GM19240 (cell line): ENCODE data around the gene NTM.
"Not testable (repeated sequence)": the region's sequence is repeated elsewhere in the genome, so short reads cannot be mapped to it uniquely, and the experiment has no call there.

Source experiments
- DNase-seq: peaks from one replicate; pipeline ENCODE4 v3.0.0; 2011; ENCODE audit warnings: low spot score; ENCODE audit not compliant: insufficient read length

Gene NTM

DNA sequence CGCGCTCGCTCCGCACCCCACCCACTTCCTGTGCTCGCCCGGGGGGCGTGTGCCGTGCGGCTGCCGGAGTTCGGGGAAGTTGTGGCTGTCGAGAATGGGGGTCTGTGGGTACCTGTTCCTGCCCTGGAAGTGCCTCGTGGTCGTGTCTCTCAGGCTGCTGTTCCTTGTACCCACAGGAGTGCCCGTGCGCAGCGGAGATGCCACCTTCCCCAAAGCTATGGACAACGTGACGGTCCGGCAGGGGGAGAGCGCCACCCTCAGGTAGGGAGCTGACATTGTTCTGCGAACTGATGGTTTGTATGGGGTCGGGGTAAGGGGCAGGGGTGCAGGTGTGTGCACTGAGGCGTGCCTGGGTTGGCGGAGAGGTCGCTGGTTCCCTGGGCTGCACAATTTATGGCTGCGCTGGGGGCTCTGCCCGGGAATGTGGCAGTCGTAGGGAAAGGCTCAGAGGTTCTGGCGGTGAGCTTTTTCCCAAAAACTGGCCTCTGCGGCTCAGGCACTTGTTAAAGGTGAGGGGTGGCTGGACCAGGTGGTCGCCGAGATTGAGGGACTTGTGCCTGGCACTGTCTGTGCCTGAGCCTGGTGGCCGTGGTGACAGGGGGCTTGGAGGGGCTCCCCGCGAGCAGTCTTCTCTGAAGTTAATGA, 541.1 kb downstream of the NTM start:
- DNase-seq, result not testable (repeated sequence)

- no peak for DNase-seq
These were observed 541.7 kb downstream of the NTM start for GRCh38 chr11:131912134-131912533.

- no peak for DNase-seq
These were observed 542.9 kb downstream of the NTM start for GRCh38 chr11:131913267-131913666.

DNA sequence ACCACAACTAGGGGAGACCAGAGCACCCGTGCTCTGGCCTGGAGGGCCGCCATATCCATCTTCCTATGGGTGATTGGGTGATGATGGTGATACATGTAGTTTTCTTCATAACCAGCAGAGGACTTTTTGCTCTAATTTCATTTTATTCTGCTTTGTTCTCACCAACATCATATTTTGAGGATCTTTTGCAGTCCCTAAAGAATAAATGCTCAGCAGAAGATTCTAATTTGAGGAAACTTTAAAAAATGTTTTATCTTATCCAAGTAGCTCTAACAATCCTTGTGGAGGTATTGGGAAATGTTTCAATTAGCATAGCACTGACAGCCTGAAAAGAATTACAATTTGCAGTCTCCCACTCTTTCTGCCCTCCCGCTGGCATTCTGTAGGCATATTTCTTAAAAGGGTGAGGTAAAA, 544.0 kb downstream of the NTM start:
- DNase-seq, result no peak

DNA sequence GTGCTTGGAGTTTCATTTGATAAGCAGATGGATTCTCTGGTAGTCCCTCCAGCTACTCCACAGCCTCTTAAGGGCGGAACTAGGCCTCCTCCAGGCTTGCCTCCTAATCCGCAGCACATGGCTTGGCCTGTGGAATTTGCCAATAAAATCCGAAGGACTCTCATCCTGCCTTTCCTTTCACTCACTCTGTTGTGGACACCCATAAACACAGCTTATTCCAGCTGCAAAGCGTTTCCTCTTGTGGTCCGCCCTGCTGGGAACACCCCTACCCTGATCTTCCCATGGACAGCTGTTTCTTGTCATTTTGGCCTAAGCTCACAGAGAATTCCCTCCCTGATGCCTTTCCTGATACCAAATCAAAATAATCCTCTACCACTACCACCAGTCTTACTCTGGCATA, 546.2 kb downstream of the NTM start:
- DNase-seq, result no peak

DNA sequence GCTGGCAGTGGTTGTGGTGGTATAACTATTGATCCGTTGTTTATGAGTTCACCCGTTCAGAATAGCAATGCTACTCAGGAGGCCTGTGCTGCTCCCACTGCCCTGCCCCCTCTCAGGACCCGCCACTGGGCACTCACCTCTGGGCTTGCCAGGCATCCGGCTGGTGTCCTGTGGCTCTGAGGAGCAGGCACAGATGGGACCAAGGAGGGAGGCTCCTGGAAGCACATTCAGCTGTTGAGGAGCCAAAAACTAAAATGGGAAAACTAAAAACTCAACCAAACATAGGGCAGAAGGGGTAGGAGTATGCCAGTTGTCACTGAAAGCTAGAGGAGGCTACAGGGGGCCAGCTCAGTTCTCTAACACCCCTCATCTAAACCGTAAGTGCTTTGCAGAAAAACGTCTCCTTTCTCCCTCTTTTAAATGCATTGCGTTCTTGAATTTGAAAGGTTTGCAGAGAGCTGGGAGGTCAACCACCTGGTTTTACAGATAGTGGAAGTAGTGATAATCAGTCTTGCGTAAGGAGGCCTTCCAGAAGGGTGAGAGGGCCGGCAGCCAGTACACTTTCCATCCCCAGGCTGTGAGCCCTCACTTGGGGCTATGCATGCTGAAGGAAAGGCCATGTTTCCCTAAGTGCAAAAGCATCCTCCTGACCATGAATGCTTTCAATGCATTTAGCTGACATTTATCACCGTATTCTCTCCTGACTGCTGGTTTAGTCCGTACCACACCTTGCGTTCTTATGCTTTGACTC, 547.4 kb downstream of the NTM start:
- DNase-seq, result no peak

GRCh38 chr11:131918663-131919062, 548.2 kb downstream of the NTM start:
- DNase-seq, result no peak

- no peak for DNase-seq
These were observed 551.8 kb downstream of the NTM start for GRCh38 chr11:131922220-131922619.

DNA sequence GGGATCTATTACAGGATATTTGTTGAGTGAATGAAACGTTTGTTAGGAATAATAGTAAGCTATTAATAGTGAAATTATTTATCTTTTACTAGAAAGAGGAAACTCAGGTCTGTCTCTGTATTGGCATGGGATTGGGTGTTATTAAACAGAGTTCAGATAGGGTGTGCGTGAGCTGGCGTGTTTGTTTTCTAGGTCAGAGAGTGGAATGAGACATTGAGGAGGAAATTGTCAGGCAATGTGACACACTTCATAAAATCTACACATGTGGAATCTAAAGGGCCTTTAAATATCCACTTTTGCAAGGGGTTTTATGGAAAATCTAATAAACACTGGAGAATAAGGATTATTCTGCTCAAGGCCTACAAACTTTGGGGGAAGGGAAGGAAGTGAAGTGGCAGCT, 552.9 kb downstream of the NTM start:
- DNase-seq, result no peak

- no peak for DNase-seq
These were observed 553.6 kb downstream of the NTM start for GRCh38 chr11:131924001-131924400.

GRCh38 chr11:131924457-131925201, 554.2 kb downstream of the NTM start:
- no peak for DNase-seq

DNA sequence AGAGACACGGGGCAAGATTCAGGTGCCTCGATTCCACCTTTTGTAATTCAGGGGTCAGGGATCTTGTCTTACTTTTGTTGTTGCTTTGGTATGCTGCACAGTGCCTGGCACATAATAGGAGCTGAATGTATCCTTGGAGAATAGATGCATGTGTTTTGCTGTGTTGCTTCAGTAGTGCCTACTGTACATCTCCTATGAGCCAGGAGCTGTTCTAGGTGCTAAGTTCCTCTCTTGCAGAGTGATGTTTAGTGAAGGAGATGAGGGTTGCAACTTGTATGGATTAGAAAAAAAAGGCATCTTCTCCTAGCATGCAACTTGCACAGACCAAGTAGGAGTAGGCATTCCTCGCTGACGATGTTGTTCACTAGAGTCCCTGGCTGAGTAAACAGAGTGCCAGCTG, 555.4 kb downstream of the NTM start:
- DNase-seq, result no peak

DNA sequence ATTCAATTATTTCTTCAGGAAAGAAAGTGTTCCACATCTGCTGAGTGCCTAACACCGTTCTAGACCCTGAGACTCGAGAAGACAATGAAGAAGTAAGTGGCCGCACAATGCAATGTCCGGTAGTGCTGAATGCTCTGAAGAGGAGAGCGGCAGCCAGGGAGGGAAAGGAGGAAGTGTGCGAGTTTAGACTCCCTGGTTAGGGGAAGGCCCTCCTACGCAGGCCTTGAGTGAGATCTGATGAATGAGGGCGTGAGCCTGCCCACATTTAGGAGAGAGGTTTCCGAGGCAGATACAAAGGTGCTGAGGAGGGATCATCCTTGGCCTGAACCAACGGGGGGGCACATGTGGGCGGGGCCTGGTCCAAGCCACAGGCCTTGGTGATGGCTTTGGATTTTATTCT, 558.6 kb downstream of the NTM start:
- DNase-seq, result no peak

DNA sequence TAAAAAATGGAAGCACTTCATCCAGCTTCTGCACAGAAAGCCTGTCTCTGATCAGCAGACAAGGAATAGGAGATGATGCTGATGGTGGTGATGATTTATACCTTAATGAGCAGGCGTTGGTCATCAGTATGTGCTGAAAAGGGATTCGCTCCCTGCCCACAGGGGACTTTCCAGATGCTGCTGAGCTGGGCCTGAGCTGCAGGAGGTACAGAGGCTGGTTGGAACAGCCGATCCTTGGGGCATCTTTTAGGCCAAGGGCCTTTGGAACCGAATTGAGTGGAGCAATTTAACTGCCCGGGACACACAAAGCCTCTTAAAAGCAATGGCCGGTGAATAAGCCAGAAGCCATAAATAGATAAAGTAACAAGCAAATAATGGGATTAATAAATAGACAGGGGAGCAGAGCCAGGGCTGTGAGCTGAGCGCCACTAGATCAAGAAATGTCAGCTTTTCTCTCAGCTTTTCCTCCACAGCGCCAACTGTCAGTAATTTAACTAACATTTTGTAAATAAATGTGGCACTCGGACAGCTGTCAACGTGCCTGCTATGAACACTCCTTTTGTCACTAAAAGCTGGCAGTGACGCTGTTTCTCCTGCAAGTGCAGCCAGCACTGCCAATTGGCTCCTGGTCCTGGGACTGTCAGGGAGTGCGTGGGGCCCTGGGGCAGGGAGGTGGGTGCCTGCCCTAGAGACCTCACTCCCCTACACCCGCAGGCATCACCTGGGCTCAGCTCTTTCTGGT, 562.3 kb downstream of the NTM start:
- no peak for DNase-seq

DNA sequence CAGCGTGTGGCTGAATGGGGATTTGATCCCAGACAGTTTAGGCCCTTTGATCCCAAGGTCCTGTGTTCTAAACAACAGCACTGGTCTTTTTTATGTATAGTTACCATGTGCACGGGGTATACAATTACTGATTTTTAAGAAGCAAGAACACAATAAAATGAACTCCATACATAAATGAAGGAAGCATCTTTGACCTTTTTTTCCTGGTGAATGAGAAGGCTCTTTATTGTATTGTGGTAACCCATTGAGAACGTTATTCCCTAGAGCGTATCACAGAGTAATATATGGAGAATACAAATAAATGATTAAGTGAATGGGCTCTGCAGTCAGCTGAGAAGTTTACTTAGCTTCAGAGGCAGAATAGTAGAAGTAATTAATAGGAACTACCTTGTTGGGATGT, 563.6 kb downstream of the NTM start:
- DNase-seq, result no peak

GRCh38 chr11:131938351-131938751, 567.9 kb downstream of the NTM start:
- DNase-seq, result no peak

- no peak for DNase-seq
These were observed 569.7 kb downstream of the NTM start for GRCh38 chr11:131940126-131940525.

GRCh38 chr11:131942878-131943277, 572.5 kb downstream of the NTM start:
- DNase-seq, result no peak

DNA sequence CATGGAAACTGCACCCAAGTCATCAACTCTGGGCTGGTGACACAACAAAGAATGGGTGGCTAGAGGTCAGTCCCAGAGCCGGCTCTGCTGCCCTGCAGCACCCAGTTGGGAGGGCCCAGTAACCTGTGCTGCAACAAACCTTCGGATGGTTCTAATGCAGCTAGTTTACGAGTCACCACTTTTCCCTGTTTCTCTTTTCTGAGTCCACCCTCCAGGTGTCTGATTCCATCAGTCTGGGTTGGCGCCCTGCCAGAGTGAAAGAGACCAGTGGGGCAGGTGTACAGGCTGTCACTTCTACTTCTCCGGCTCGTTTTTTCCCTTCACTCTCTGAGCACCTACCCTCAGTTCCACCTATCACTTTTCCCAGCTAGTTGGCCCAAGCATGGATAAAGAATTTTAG, 572.9 kb downstream of the NTM start:
- no peak for DNase-seq

GRCh38 chr11:131944736-131945135, 574.3 kb downstream of the NTM start:
- DNase-seq, result no peak

DNA sequence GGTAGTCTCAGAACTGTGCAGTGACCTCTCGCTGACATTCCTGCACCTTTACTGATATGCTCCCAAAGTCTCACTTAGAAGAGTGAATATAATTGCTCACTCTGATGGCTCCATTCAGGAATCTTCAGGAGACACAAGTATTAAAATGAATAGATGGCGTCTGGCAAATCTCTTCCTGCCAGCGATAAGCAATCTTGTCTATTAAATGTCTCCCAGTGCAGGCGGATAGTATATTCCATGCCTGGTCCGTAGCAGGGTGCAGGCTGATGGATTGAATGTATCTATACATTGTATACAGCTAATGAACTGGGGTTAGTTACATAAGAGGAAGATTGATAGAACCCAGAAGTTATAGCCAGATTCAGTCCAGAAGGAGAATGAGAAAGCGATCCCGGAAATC, 575.3 kb downstream of the NTM start:
- DNase-seq, result no peak

- DNase-seq, result no peak
These were observed 577.1 kb downstream of the NTM start for GRCh38 chr11:131947511-131947910.
